ENCODE measurements around the gene STK40. TPM values are rescaled to one million over a fixed set of nuclear protein-coding genes. Genes with fewer than 3 reads are reported as not detected.

STK40 gene
- total and polyA plus RNA-seq, 2 experiments from 2014 or later: 8.1 to 20.2 TPM

- peak overlapping the region; percentile 81 for H3K4me2 ChIP-seq
- peaks cover 9% of the 10 kb centered on the region; the same call in 1 of the 2 replicates for H3K36me3 ChIP-seq (ENCODE audit: insufficient read depth)
- H3K27me3 ChIP-seq (ENCODE audit: insufficient read depth): no peaks in the 10 kb centered on the region
- Mint-ChIP-seq H3K36me3 (ENCODE audit: low read depth) (peaks cover 50% of the 10 kb centered on the region), H3K9me3 (no peaks in the 10 kb centered on the region), H3K4me1 (peaks cover 13% of the 10 kb centered on the region), H3K4me3 (peak overlapping the region; percentile 93), H3K27ac (peak overlapping the region; percentile 86; the same call in 1 of the 2 replicates), H3K27me3 (ENCODE audit: insufficient read depth, low read depth, poor library complexity) (peaks cover 14% of the 10 kb centered on the region)
- H3K4me1 ChIP-seq (ENCODE audit: insufficient read depth): peaks cover 12% of the 10 kb centered on the region
- H3F3A ChIP-seq (replicated peaks; ENCODE audit: low read depth): peaks cover 12% of the 10 kb centered on the region
- peak overlapping the region; percentile 76 for H3K4me3 ChIP-seq
- no peaks in the 10 kb centered on the region for H3K79me2 ChIP-seq (replicated peaks; ENCODE audit: insufficient read depth)
- H4K20me1 ChIP-seq (replicated peaks; ENCODE audit: insufficient read depth): peaks cover 6% of the 10 kb centered on the region
- peak; percentile 98 for TF ChIP-seq POLR2AphosphoS5 (IDR thresholded peaks at IDR 0.05; ENCODE audit: low read depth)
- no peak for TF ChIP-seq NANOG (IDR thresholded peaks at IDR 0.05; ENCODE audit: borderline replicate concordance)
- TF ChIP-seq ETS1 (IDR thresholded peaks at IDR 0.05): no peak
- no peak for TF ChIP-seq STAT1 (IDR thresholded peaks at IDR 0.05; ENCODE audit: unreplicated experiment)
- no peak for TF ChIP-seq ZNF462 (CRISPR knock-in tag; IDR thresholded peaks at IDR 0.05)
- peak; percentile 52 for TF ChIP-seq CREB1 (CRISPR knock-in tag; IDR thresholded peaks at IDR 0.05; ENCODE audit: low read depth)
- TF ChIP-seq ZNF331 (CRISPR knock-in tag; IDR thresholded peaks at IDR 0.05; ENCODE audit: low read depth): no peak
- TF ChIP-seq ZNF114 (CRISPR knock-in tag; IDR thresholded peaks at IDR 0.05): no peak
- TF ChIP-seq JUNB (IDR thresholded peaks at IDR 0.05; ENCODE audit: unreplicated experiment): no peak
- TF ChIP-seq EZH2phosphoT487 (IDR thresholded peaks at IDR 0.05; ENCODE audit: unreplicated experiment): no peak
- TF ChIP-seq REST (IDR thresholded peaks at IDR 0.05; ENCODE audit: unreplicated experiment): no peak
- no peak for TF ChIP-seq EZH2 (IDR thresholded peaks at IDR 0.05; ENCODE audit: low read depth, unreplicated experiment)
- peak; percentile 89 for ATAC-seq
- H3K9me2 ChIP-seq (ENCODE audit: insufficient read depth): no peaks in the 10 kb centered on the region
- DNase-seq (ENCODE audit: low spot score): peak; percentile 98
- no peak overlapping the region for H3K27ac ChIP-seq (ENCODE audit: low read depth)
- peak overlapping the region; percentile 94 for H2AFZ ChIP-seq
These were observed 78.7 kb downstream of the STK40 start for GRCh38 chr1:36306902-36307456.
